HG03342 (cell line): ENCODE results near the gene BRD3.
"Not testable (repeated sequence)": the region's sequence is repeated elsewhere in the genome, so short reads cannot be mapped to it uniquely, and the experiment has no call there.

Experiments
- ATAC-seq: cut with Tn5 transposase; IDR thresholded peaks from one replicate; pipeline ENCODE4 v1.9.1; 2021; ENCODE audit warnings: mild to moderate bottlenecking, moderate library complexity; ENCODE audit not compliant: unreplicated experiment

Gene BRD3

DNA sequence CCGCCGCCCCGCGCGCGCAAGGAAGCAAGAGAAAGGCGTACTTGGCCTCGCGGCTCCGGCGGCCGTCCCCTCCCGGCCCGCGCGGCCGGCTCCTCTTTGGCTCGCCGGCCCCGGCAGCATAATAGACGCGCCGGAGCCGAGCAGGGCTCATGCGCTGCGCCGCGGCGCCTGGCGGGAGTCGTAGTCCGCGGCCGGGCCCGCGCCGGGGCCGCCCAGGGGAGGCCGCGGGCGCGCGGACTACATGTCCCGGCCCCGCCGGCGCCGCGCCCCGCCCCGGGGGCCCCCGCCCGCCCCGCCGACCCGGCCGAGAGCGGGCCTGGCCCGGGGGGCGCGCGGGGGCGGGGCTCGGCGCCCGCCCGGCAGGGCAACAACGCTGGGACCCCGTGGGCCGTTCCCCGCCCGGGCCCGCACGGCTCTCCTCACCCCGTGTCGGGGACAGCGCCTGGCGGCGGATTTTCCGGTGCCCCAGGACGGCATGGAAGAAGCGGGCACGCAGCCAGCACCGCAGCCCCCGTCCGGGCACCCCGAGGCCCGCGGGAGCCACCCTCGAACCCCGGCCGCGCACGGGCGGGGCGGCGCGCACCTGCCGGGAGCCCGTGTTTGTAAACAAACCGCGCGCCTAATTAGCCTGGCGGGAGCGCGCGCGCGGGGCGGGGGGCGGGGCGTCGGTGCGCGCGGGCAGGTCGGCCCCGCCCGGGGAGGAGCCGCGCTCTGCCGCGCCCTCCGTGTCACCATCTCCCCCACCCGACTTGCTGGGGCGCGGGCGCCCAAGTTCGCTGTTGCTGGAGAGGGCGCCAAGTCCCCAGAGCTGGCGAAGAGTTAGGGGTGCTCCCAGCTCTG is at the start of gene BRD3:
BRD3 (minus strand) TSS at position 123 of the 840 bp plus-strand sequence. CDS start 14,549 bp downstream, outside the sequence.
- ATAC-seq: peak; percentile 72

GRCh38 chr9:134112561-134112960 is 44.7 kb upstream of the BRD3 start:
- ATAC-seq: no peak

DNA sequence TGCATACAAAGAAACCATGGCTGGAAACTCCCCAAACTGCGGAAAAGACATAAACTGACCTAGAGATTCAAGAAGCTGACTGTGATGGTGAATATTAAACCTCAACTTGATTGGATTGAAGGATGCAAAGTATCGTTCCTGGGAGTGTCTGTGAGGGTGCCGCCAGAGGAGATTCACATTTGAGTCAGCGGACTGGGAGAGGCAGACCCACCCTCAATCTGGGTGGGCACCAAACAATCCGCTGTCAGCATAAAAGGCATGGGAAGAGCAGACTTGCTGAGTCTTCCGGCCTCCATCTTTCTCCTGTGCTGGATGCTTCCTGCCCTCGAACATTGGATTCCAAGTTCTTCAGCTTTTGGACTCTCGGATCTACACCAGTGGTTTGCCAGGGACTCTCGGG is 43.2 kb upstream of the BRD3 start:
- no peak for ATAC-seq

DNA sequence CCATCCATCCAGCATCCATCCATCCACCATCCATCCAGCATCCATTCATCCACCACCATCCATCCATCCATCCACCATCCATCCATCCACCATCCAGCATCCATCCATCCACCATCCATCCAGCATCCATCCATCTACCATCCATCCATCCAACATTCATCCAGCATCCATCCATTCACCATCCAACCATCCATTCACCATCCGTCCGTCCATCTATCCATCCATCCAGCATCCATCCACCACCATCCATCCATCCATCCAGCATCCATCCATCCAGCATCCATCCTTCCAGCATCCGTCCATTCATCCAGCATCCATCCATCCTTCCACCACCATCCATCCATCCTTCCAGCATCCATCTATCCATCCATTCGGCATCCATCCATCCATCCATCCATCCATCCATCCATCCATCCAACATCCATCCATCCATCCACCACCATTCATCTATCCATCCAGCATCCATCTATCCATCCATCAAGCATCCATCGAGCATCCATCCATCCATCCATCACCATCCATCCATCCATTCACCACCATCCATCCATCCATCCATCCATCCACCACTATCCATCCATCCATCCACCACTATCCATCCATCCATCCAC is 35.7 kb upstream of the BRD3 start:
- no peak for ATAC-seq

DNA sequence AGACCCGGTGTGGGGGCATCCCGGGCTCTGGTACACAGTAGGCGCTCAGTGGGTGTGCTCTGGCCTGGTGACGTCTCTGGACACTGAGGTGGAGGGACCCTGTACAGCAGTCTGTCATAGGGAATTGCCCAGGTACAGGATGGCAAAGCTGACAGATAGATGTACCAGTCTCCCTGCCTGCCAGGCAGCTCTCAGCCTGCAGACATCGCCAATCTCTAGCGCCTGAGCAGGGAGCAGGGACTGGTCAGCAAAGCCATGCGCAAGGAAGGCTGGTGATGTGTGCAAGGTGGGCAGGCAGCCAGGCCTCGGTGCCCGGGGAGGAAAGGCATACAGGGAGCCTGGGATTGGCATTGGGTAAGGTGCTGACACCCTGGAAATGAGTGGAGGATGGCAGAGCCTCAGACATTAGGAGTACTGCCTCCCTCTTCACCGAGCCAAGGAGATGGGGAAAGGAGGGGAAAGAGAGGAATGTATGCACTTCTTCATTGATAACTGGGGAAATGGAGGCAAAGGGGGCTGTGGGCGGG is 33.9 kb upstream of the BRD3 start:
- ATAC-seq: no peak

GRCh38 chr9:134101133-134101532 is 33.3 kb upstream of the BRD3 start:
- not testable (repeated sequence) for ATAC-seq

- no peak for ATAC-seq
Measured at GRCh38 chr9:134100040-134100439, 32.2 kb upstream of the BRD3 start.

DNA sequence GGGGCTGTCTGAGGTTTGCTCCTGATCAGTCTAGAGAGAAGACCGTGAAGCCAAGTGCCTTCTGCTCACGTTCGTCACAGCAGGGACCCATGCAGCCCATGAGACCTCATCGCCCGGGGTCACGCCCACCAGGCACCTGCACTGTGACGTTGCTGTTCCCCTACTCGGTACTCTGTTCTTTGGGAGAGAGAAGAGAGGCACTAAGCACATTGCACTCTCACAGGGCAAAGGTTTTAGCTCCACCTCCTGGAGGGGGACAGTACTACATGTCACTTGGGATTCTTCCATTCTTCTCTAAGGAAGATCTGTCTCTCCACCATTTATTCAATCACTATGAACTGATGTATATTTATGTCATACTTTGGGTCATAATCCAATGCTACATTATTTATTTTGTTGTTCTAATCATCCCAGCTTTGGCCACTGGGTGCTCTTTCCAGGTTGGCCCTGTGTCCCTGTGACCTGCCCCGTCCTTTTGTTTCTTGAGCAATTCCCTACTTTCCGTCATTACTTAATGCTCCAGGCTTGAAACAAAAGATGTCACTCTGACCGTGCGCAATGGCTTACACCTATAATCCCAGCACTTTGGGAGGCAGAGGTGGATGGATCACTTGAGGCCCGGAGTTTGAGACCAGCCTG is 31.4 kb upstream of the BRD3 start:
- ATAC-seq: no peak

DNA sequence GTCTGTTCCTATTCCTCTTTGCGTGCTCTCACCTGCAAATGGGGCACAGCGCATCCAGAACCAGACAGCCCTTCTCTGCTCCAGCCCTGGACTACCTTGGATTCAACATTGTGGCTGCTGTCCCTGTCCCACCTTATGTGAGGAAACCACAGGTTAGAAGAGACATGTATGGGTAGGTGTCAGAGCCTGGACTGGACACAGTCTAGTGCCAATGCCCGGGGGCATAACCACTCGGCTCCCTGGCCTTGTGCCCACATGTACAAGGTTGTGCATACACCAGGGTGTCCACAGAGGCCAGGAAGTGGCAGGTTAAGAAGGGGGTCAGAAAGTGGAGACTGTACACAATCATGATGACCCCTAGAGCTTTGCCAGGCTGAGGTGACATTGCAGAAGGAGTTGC is 22.1 kb upstream of the BRD3 start:
- ATAC-seq: no peak

- no peak for ATAC-seq
Measured at GRCh38 chr9:134088063-134088725, 20.4 kb upstream of the BRD3 start.

GRCh38 chr9:134085674-134086073 is 17.8 kb upstream of the BRD3 start:
- ATAC-seq: no peak

DNA sequence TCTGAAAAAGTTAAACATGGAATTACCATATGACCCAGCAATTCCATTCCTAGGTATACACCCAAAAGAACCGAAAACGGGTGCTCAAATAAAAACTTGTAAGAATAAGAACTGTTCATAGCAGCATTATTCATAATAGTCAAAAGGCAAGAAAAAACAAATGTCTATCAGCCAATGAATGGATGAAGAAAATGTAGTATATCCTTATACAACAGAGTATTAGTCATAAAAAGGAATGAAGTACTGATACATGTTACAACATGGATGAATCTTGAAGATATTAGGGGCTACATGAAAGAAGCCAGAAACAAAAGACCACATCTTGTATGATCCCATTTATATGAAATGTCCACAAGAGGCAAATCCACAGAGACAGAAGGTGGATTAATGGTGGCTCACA is 15.6 kb upstream of the BRD3 start:
- no peak for ATAC-seq

DNA sequence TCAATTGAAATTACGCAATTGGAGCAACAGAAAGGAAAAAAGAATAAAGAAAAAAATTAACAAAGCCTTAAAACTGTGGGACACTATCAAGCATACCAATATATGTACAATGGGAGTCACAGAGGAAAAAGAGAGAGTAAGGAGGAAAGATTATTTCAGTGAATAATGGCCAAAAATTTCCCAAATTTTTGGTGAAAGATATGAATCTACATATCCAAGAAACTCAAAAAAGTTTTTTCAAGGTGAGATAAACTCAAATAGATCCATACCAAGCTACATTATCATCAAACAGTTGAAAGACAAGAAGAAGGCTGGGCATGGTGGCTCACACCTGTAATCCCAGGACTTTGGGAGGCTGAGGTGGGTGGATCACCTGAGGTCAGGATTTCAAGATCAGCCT is 8.8 kb upstream of the BRD3 start:
- ATAC-seq: no peak

DNA sequence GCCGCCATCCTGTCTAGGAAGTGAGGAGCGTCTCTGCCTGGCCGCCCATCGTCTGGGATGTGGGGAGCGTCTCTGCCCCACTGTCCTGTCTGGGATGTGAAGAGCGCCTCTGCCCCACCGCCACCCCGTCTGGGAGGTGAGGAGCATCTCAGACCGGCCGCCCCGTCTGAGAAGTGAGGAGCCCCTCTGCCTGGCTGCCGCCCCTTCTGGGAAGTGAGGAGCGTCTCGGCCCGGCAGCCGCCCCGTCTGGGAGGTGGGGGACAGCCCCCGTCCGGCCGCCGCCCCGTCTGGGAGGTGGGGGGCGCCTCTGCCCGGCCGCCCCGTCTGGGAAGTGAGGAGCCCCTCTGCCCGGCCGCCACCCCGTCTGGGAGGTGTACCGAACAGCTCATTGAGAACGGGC is 7.9 kb upstream of the BRD3 start:
- not testable (repeated sequence) for ATAC-seq

DNA sequence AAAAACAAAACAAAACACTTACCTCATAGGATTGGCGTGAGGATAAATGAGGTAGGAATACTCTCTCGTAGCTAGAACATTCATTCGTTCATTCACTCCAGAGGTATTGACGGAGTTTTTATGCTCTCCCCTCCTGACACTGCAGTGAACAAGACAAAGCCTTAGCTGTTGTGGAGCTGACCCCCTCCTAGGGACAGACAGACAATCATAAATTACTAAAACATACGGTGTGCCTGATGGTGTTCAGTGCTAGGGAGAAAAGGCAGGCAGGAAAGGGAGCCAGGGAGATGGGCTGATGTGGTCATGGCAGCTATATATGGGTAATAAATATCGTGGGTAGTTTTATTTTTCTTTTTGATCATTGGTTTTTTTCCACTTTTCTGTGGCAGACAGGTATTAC is 5.7 kb upstream of the BRD3 start:
- no peak for ATAC-seq

GRCh38 chr9:134072683-134073082 is 4.9 kb upstream of the BRD3 start:
- not testable (repeated sequence) for ATAC-seq

GRCh38 chr9:134071149-134071548 is 3.3 kb upstream of the BRD3 start:
- no peak for ATAC-seq

DNA sequence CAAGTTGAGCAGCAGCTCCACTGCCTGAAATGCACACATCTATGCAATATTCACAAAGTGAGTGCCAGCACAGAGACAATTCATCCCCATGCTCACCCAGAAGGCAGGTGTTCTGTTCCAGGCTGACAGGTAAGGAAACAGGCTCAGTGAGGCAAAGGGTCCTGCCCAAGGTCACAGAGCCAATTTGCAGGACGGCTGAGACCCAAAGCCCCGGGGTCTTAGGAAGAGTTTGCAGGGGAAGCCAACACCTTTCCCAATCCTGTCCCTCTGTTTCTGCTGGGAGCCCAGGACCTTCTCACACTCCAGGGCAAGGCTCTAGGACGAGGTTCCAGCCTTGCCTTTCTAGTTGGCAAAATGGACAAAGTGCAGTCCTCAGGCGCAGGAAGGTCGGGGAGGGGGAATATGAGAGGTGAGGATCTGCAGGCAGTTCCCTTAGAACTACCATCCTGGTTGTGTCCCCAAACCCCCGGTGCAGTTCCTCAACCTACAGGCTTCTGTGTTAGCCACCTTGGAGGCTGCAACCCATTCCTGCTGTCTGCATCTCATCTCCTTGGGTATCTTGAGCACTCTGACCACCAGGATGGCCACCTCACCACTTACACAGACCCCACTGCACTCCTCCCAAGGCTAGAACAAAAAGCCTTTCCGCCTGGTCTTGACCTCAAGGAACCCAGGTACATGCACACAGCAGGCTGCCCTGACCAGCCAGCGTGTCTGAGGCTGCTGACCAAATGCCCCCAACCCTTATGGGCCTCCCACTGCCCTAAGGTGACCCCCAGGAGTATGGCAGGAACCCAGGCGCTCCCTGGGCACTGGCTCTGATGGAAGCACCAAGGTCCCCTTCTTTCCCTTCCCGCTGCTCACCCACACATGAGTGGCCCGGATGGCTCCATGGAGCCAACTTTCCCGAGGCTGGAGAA is 1.9 kb upstream of the BRD3 start:
- no peak for ATAC-seq

GRCh38 chr9:134068744-134069479 is 1.1 kb upstream of the BRD3 start:
- no peak for ATAC-seq
